Measurements from ENCODE around the gene FAM117B.

DNA sequence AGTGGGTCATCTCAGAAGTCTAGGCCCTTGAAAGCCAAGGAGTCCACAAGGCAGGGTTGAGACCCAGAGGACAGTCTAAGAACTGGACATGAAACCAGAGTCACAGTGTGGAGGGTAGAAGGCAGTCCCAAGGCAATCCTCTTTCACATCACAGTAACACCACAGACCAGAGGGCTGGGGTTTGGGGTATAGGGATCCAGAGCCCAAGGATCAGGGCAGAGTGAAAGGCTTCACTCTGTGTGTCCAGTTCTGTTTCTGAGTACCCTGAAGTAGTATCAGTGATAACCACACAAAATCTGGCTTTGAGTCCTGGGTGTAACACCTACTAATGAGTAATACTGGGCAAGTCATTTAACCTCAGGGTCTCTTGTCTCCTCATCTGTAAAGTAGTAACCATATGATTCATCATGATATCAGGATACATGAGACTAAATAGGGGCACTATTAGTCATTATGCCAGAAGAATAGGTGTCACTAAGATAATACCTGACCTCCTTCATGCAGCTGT is 145.8 kb downstream of the FAM117B start:
- TF ChIP-seq, protein P1, sequence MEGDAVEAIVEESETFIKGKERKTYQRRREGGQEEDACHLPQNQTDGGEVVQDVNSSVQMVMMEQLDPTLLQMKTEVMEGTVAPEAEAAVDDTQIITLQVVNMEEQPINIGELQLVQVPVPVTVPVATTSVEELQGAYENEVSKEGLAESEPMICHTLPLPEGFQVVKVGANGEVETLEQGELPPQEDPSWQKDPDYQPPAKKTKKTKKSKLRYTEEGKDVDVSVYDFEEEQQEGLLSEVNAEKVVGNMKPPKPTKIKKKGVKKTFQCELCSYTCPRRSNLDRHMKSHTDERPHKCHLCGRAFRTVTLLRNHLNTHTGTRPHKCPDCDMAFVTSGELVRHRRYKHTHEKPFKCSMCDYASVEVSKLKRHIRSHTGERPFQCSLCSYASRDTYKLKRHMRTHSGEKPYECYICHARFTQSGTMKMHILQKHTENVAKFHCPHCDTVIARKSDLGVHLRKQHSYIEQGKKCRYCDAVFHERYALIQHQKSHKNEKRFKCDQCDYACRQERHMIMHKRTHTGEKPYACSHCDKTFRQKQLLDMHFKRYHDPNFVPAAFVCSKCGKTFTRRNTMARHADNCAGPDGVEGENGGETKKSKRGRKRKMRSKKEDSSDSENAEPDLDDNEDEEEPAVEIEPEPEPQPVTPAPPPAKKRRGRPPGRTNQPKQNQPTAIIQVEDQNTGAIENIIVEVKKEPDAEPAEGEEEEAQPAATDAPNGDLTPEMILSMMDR (IDR thresholded peaks at IDR 0.05): no peak
- no peak for TF ChIP-seq TP53 (CRISPR knock-in tag; IDR thresholded peaks at IDR 0.05)
- no peak for TF ChIP-seq POLR2A (IDR thresholded peaks at IDR 0.05; ENCODE audit: low read length)
- no peak for TF ChIP-seq EP300 (IDR thresholded peaks at IDR 0.05)
- TF ChIP-seq, protein P2, sequence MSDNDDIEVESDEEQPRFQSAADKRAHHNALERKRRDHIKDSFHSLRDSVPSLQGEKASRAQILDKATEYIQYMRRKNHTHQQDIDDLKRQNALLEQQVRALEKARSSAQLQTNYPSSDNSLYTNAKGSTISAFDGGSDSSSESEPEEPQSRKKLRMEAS (IDR thresholded peaks at IDR 0.05): no peak
- TF ChIP-seq POLR2AphosphoS2 (conservative IDR thresholded peaks at IDR 0.05; ENCODE audit: low read length): no peak
